ENCODE data around the gene UBA7.
"Not testable (repeated sequence)": the region's sequence is repeated elsewhere in the genome, so short reads cannot be mapped to it uniquely, and the experiment has no call there.

- TF ChIP-seq ZNF274 (IDR thresholded peaks at IDR 0.05; ENCODE audit: low read depth, low read length); SUZ12 (IDR thresholded peaks at IDR 0.05; ENCODE audit: extremely low read depth, insufficient read depth, insufficient read length): not testable (repeated sequence)
These were observed 37.7 kb downstream of the UBA7 start for GRCh38 chr3:49776101-49776500.
